DMS114 treated with DMSO at 0.1 percent for 48 hours (cell line): Measurements from ENCODE around the gene B4GALT6.

Source experiments
- DNase-seq: peaks from one replicate; lab custom pipeline; 2025; ENCODE audit not compliant: unreplicated experiment; lab: John Stamatoyannopoulos, UW

Gene B4GALT6

GRCh38 chr18:31596081-31596872 lies 88.1 kb downstream of the B4GALT6 start:
- DNase-seq: no peak

GRCh38 chr18:31595121-31595771 lies 89.1 kb downstream of the B4GALT6 start:
- DNase-seq: no peak

- no peak for DNase-seq
Measured at GRCh38 chr18:31592506-31593157, 91.7 kb downstream of the B4GALT6 start.

GRCh38 chr18:31591628-31592027 lies 92.8 kb downstream of the B4GALT6 start, which contains the start of gene TTR:
Gene TTR (plus strand): TSS chr18:31591877. CDS start chr18:31591903, 26 bp downstream.
- no peak for DNase-seq

DNA sequence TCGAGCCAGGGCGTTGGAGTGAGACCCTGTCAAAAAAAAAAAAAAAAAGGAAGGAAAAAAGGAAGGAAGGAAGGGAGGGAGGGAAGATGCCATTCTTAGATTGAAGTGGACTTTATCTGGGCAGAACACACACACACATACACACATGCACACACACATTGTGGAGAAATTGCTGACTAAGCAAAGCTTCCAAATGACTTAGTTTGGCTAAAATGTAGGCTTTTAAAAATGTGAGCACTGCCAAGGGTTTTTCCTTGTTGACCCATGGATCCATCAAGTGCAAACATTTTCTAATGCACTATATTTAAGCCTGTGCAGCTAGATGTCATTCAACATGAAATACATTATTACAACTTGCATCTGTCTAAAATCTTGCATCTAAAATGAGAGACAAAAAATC lies 93.3 kb downstream of the B4GALT6 start:
- no peak for DNase-seq

GRCh38 chr18:31590570-31590969 lies 93.8 kb downstream of the B4GALT6 start:
- no peak for DNase-seq

- no peak for DNase-seq
Measured at GRCh38 chr18:31587529-31587928, 96.9 kb downstream of the B4GALT6 start.

GRCh38 chr18:31586616-31587015 lies 97.8 kb downstream of the B4GALT6 start:
- DNase-seq: no peak

DNA sequence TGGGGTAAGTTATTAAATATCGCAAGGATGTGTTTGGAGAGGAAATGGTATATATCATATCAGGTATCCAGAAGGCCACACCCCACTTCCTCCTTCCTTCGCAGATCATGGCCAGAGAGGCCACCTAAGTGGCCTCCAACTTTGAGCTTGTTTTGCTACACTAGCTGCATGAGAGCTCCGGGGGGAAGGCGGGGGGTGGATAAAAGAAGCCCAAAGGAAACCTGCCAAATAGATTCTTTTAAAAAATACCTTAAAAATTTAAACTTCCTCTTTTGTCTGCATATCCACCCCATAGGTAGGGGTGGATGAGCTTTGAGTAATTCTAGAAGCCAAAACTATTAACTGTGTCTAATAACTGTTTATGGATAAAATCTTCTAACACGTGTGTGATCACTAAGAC lies 98.4 kb downstream of the B4GALT6 start:
- DNase-seq: no peak

DNA sequence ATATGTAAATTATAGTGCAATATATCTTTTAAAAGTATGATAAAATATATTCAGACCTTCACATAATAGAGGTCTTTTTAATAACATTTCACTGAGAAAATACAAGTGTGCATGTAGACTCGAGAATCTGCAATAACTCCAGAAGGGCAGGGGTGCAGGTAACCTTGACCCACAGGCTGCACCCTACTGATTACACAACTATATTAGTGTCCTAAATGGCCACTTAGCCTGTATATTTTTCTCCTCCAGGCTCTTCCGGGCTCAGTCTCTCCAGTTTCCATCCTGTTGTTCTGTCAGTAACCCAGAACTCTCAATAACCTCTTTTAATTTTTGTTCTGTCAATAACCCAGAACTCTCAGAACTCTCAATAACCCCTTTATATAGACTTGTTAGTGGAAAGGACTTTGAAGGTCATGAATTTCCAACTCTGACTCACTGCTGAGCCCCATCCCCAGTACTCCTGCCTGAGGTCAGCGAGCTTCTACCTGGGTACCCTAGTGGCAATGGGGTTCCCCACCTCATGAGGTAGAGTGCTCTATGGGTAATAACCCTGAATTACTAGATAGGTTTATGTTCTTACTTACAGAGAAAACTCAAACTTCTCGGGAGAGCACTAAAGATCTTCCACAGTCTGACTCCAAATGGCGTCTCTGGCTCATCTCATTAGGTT lies 101.1 kb downstream of the B4GALT6 start:
- no peak for DNase-seq

DNA sequence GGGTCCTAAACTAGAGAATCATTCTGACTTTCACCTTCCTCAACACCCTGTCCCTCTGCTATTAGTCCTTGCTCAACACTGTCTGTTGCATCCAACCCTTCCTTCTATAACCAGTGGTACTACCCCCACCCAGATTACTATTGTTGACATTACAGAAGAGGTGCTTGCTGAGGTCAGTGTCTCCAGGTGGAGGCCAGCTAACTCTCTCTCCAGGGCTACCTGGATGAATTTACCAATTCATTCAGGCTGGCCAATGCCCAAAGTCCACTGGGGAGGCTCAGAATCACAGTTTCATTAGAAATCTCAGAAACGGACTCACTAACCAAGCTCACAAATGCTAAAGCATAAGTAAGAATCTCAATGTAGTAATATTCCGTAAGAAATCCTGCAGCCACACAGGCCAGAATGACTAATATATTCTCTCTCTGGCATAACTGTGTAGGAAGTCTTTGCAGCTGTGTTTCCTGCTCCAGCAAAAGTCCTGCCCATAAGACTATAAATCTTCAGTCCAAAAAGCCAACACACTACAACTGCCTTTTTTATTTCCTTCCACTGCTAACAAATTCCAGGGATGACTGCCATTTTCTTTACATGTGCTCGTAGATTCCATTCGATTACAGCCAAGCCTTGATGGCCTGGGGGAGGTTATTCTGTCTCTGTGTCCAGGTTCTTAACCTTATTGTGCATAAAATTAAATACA lies 102.7 kb downstream of the B4GALT6 start:
- DNase-seq: no peak

GRCh38 chr18:31579375-31579774 lies 105.0 kb downstream of the B4GALT6 start:
- DNase-seq: no peak

GRCh38 chr18:31578126-31578525 lies 106.3 kb downstream of the B4GALT6 start:
- no peak for DNase-seq

DNA sequence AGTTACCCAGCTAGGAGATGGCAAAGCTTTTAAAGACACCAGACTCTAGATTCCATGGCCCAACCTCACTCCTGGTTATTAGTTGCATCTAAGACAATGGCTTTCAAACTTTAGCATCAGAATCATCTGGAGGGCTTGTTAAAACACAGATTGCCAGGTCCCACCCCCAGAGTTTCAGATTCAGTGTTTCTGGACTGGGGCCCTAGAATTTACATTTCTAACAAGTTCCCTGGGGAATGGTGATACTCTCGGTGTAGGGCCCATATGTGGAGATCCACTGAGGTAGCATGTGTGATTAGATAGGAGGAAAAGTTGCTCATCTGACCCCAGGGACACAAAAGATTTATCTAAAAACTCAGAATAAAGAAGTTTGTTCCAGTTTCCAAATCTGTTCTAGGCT lies 107.2 kb downstream of the B4GALT6 start:
- no peak for DNase-seq

GRCh38 chr18:31576670-31577069 lies 107.7 kb downstream of the B4GALT6 start:
- DNase-seq: no peak

- DNase-seq: no peak
Measured at GRCh38 chr18:31575515-31576257, 108.7 kb downstream of the B4GALT6 start.

GRCh38 chr18:31574359-31574758 lies 110.0 kb downstream of the B4GALT6 start:
- no peak for DNase-seq
